ENCODE measurements around the gene NSUN4.
A peak's percentile ranks its signal among the peaks of the same experiment; 100 is the strongest.
"Not testable (repeated sequence)": the region's sequence is repeated elsewhere in the genome, so short reads cannot be mapped to it uniquely, and the experiment has no call there.

Gene NSUN4

DNA sequence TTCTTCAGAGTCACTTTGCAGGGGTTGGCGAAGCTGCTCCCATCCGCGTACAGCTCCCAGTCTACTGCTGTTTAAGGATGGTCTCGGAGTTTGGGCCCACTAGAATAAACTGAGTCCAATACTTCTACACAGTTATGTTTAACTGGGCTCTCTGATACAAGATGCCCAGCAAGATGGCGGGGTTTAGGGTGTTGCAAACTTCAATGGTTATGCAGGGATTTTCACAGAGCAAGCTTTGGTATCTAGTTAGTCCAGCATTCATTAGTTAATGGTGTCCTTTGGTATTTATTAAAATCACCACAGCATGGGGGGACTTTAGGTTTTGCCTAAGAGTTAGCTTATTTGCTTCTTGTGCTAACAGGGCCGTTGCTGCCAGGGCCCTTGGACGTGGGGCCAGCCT is 12.4 kb upstream of the NSUN4 start:
- not testable (repeated sequence) for DNase-seq; H3K27me3 ChIP-seq (ENCODE audit: insufficient read depth, low read length, poor library complexity); H4K20me1 ChIP-seq (ENCODE audit: insufficient read depth, low read length); H3K4me3 ChIP-seq (ENCODE audit: low read depth in 1 of 2, low read length in 2 of 2); H3K27ac ChIP-seq (ENCODE audit: low read length); H3K79me2 ChIP-seq (ENCODE audit: insufficient read depth, low read length); H3K4me1 ChIP-seq (ENCODE audit: insufficient read depth, low read length); H3K9ac ChIP-seq (ENCODE audit: low read depth, low read length); H3K36me3 ChIP-seq (ENCODE audit: insufficient read depth, low read length); ATAC-seq (ENCODE audit: insufficient read depth, low read depth); H3K9me3 ChIP-seq (ENCODE audit: insufficient read depth, low read length, severe bottlenecking); H3K4me2 ChIP-seq (ENCODE audit: insufficient read depth, low read length); H2AFZ ChIP-seq (ENCODE audit: low read depth, low read length)

DNA sequence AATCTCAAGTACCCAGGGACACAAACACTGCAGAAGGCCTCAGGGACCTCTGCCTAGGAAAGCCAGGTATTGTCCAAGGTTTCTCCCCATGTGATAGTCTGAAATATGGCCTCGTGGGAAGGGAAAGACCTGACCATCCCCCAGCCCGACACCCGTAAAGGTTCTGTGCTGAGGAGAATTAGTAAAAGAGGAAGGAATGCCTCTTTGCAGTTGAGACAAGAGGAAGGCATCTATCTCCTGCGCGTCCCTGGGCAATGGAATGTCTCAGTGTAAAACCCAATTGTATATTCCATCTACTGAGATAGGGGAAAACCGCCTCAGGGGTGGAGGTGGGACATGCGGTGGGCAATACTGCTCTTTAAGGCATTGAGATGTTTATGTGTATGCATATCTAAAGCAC is 10.8 kb upstream of the NSUN4 start:
- H3K9me3 ChIP-seq (ENCODE audit: insufficient read depth, low read length, severe bottlenecking); H3K36me3 ChIP-seq (ENCODE audit: insufficient read depth, low read length); H3K4me3 ChIP-seq (ENCODE audit: low read depth in 1 of 2, low read length in 2 of 2); DNase-seq; H3K4me1 ChIP-seq (ENCODE audit: insufficient read depth, low read length); H3K4me2 ChIP-seq (ENCODE audit: insufficient read depth, low read length); H3K27ac ChIP-seq (ENCODE audit: low read length); ATAC-seq (ENCODE audit: insufficient read depth, low read depth); H3K9ac ChIP-seq (ENCODE audit: low read depth, low read length); H3K27me3 ChIP-seq (ENCODE audit: insufficient read depth, low read length, poor library complexity); H3K79me2 ChIP-seq (ENCODE audit: insufficient read depth, low read length); H4K20me1 ChIP-seq (ENCODE audit: insufficient read depth, low read length); H2AFZ ChIP-seq (ENCODE audit: low read depth, low read length): not testable (repeated sequence)

DNA sequence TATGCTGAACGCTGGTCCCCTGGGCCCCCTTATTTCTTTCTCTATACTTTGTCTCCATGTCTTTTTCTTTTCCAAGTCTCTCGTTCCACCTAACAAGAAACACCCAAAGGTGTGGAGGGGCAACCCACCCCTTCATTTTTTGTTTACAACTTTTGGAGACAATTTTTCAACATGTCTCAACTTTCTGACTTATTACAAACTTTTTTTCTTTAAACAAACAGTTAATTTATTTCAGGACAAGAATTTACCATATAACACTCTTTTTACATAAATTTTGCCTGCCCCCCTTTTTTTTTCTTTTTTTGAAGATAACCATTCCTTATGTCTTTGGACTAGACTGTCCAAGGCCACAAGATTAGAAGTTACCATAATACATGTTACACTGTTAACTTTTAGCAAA is 10.2 kb upstream of the NSUN4 start:
- not testable (repeated sequence) for H3K4me2 ChIP-seq (ENCODE audit: insufficient read depth, low read length); H4K20me1 ChIP-seq (ENCODE audit: insufficient read depth, low read length); H3K4me1 ChIP-seq (ENCODE audit: insufficient read depth, low read length); H3K9ac ChIP-seq (ENCODE audit: low read depth, low read length); H3K27ac ChIP-seq (ENCODE audit: low read length); H3K4me3 ChIP-seq (ENCODE audit: low read depth in 1 of 2, low read length in 2 of 2); DNase-seq; H3K9me3 ChIP-seq (ENCODE audit: insufficient read depth, low read length, severe bottlenecking); H3K79me2 ChIP-seq (ENCODE audit: insufficient read depth, low read length); H2AFZ ChIP-seq (ENCODE audit: low read depth, low read length); ATAC-seq (ENCODE audit: insufficient read depth, low read depth); H3K27me3 ChIP-seq (ENCODE audit: insufficient read depth, low read length, poor library complexity); H3K36me3 ChIP-seq (ENCODE audit: insufficient read depth, low read length)

DNA sequence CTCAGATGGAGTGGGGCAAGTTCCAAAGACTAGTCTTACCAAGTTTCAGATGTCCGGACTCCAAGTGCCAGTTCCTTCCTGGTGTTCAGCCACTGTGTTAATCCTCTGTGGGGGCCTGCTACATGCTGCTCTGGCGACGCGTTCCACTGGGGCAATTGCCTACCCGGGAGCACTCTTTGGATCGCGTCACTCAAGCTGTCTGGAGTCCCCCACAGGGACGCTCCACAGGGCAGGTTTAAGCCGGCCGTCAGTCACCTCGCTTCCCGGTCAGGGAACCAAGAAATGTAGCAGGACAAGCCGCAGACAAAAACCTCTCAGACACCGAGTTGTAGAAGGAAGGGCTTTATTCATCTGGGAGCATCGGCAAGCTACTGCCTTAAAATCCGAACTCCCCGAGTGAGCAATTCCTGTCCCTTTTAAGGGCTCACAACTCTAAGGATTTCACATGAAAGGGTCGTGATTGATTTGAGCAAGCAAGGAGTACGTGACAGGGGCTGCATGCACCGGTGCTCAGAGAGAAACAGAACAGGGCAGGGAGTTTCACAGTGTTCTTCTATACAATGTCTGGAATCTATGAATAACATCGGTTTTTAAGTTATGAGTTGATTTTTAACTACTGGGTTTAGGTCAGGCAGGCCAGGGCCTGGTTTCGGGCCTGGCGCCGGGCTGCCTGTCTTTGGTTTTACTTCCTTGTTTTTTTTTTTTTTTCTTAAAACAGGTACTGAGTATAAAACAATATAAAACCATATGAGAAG is 8.6 kb upstream of the NSUN4 start:
- H3K79me2 ChIP-seq (ENCODE audit: insufficient read depth, low read length); H4K20me1 ChIP-seq (ENCODE audit: insufficient read depth, low read length); DNase-seq; ATAC-seq (ENCODE audit: insufficient read depth, low read depth); H3K36me3 ChIP-seq (ENCODE audit: insufficient read depth, low read length); H3K4me3 ChIP-seq (ENCODE audit: low read depth in 1 of 2, low read length in 2 of 2); H2AFZ ChIP-seq (ENCODE audit: low read depth, low read length); H3K9ac ChIP-seq (ENCODE audit: low read depth, low read length); H3K4me1 ChIP-seq (ENCODE audit: insufficient read depth, low read length); H3K27ac ChIP-seq (ENCODE audit: low read length); H3K27me3 ChIP-seq (ENCODE audit: insufficient read depth, low read length, poor library complexity); H3K9me3 ChIP-seq (ENCODE audit: insufficient read depth, low read length, severe bottlenecking); H3K4me2 ChIP-seq (ENCODE audit: insufficient read depth, low read length): not testable (repeated sequence)

DNA sequence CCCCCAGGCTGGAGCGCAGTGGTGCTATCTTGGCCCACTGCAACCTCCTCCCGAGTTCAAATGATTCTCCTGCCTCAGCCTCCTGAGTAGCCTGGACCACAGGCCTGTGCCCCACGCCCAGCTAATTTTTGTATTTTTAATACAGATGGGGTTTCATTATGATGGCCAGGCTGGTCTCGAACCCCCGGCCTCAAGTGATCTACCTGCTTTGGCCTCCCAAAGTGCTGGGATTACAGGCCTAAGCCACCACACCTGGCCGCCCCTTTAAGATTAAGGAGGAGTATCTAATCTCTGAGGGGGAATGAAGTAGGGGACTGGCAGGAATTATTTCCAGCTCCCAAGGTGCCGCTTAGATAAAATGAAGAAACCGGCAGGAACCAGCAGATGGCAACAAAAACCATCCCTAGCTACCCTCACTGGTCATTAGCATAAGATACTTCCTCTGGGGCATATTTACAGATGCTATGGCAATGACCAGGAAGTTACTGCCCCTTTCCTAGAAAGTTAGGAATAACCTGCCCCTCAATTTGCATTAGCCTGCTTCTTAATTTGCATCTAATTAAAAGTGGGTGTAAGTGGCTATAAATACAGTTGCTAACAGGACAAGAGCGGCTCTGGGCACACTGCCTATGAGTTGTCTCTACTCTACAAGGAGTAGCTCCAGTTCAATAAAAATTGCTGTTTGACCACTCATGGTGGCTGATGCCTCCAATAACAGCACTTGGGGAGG is 7.1 kb upstream of the NSUN4 start:
- Histone ChIP-seq H2AFZ (ENCODE audit: low read depth, low read length) (no peak overlapping the region), H3K4me2 (ENCODE audit: insufficient read depth, low read length) (no peak overlapping the region), H3K4me1 (ENCODE audit: insufficient read depth, low read length) (no peaks in the 10 kb centered on the region), H3K27ac (ENCODE audit: low read length) (no peak overlapping the region), H3K9me3 (ENCODE audit: insufficient read depth, low read length, severe bottlenecking) (no peaks in the 10 kb centered on the region), H4K20me1 (ENCODE audit: insufficient read depth, low read length) (no peaks in the 10 kb centered on the region), H3K27me3 (ENCODE audit: insufficient read depth, low read length, poor library complexity) (no peaks in the 10 kb centered on the region), H3K4me3 (ENCODE audit: low read depth in 1 of 2, low read length in 2 of 2) (no peak overlapping the region), H3K36me3 (ENCODE audit: insufficient read depth, low read length) (no peaks in the 10 kb centered on the region), H3K79me2 (ENCODE audit: insufficient read depth, low read length) (no peaks in the 10 kb centered on the region), H3K9ac (ENCODE audit: low read depth, low read length) (no peak overlapping the region)
- ATAC-seq (ENCODE audit: insufficient read depth, low read depth) (no peak), DNase-seq (no peak)
- TF ChIP-seq EZH2 (IDR thresholded peaks at IDR 0.05; ENCODE audit: borderline replicate concordance, low read depth, low read length, severe bottlenecking), result no peak
- TF ChIP-seq, protein P1, sequence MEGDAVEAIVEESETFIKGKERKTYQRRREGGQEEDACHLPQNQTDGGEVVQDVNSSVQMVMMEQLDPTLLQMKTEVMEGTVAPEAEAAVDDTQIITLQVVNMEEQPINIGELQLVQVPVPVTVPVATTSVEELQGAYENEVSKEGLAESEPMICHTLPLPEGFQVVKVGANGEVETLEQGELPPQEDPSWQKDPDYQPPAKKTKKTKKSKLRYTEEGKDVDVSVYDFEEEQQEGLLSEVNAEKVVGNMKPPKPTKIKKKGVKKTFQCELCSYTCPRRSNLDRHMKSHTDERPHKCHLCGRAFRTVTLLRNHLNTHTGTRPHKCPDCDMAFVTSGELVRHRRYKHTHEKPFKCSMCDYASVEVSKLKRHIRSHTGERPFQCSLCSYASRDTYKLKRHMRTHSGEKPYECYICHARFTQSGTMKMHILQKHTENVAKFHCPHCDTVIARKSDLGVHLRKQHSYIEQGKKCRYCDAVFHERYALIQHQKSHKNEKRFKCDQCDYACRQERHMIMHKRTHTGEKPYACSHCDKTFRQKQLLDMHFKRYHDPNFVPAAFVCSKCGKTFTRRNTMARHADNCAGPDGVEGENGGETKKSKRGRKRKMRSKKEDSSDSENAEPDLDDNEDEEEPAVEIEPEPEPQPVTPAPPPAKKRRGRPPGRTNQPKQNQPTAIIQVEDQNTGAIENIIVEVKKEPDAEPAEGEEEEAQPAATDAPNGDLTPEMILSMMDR (IDR thresholded peaks at IDR 0.05; ENCODE audit: borderline replicate concordance, extremely low read depth, low read length, poor library complexity, severe bottlenecking), result peak; percentile 37

All from DND-41 (cell line).